ENCODE results near the gene PRKCB. TPM values are rescaled to one million over a fixed set of nuclear protein-coding genes. Genes with fewer than 3 reads are reported as not detected.

PRKCB gene
- total and polyA plus RNA-seq, 2 of the 8 experiments (the other 6 are each of a cell fraction or from before 2014, with no cell fraction given) = 7.1 to 12.1 TPM

DNA sequence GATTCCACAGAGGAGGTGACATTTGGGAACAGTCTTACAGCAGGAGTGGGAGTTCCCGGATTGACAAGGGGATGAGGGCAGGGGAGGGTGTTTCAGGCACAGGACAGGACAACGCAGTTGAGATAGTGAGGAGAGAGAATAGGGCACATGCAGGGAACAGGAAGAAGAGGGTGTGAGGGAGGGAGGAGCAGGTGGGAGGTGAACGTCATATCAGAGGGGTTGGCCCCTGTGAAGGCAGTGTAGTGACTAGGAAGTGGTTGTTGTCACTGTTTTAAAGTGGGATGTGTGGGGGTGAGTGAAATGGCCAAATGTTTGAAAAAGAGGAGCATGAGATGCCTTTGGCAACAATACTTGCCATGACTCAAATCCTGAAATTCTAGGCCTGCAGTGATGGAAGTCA, 12.2 kb downstream of the PRKCB start:
- Histone ChIP-seq H2BK20ac (ENCODE audit: low read length) (no peak overlapping the region), H4K5ac (ENCODE audit: insufficient read length, low read depth, low read length) (no peak overlapping the region), H2AFZ (ENCODE audit: low read length) (no peak overlapping the region), H3K56ac (replicated peaks; ENCODE audit: insufficient read length, low read depth, low read length) (no peak overlapping the region), H3K79me1 (ENCODE audit: low read depth, low read length) (no peaks in the 10 kb centered on the region), H2AK5ac (ENCODE audit: low read depth, low read length) (no peak overlapping the region), H3K79me2 (ENCODE audit: control insufficient read depth in 1 of 2, insufficient read depth in 2 of 2, low read length in 2 of 2) (no peaks in the 10 kb centered on the region), H3K18ac (ENCODE audit: extremely low read depth, low read length) (no peak overlapping the region), H3K27me3 (replicated peaks in 1 of 4; ENCODE audit: control insufficient read depth in 3 of 4, extremely low read depth in 1 of 4, insufficient read depth in 3 of 4, low read length in 3 of 4) (no peaks in the 10 kb centered on the region), H3K36me3 (ENCODE audit: control insufficient read depth in 2 of 4, insufficient read depth in 4 of 4, low read length in 3 of 4) (no peaks in the 10 kb centered on the region), H3K4me1 (replicated peaks in 1 of 4; ENCODE audit: control insufficient read depth in 3 of 4, insufficient read depth in 4 of 4, low read length in 3 of 4) (no peaks in the 10 kb centered on the region), H3K9me3 (ENCODE audit: insufficient read depth in 2 of 2, low read depth in 1 of 2, low read length in 1 of 2) (no peaks in the 10 kb centered on the region), H3K4ac (replicated peaks; ENCODE audit: insufficient read length, low read depth, low read length) (no peak overlapping the region), H2BK120ac (replicated peaks; ENCODE audit: low read depth, low read length) (no peak overlapping the region), H4K91ac (replicated peaks; ENCODE audit: insufficient read length, low read length) (no peak overlapping the region), H3K23me2 (ENCODE audit: low read depth, low read length) (peaks cover 2% of the 10 kb centered on the region; the same call in 1 of the 2 replicates), H3K9ac (replicated peaks in 1 of 4; ENCODE audit: extremely low read depth in 1 of 4, low read depth in 3 of 4, low read length in 3 of 4) (no peak overlapping the region), H4K20me1 (replicated peaks in 1 of 2; ENCODE audit: control insufficient read depth in 1 of 2, insufficient read depth in 2 of 2, low read length in 2 of 2) (no peaks in the 10 kb centered on the region), H3K4me3 (ENCODE audit: extremely low read depth in 1 of 4, insufficient read depth in 2 of 4, low read depth in 3 of 4, low read length in 4 of 4) (no peak overlapping the region), H2BK12ac (ENCODE audit: low read depth, low read length) (no peak overlapping the region), H3K14ac (ENCODE audit: insufficient read length) (no peak overlapping the region), H3K27ac (ENCODE audit: low read depth, low read length) (no peak overlapping the region), H4K8ac (ENCODE audit: extremely low read depth, insufficient read depth, low read length) (no peak overlapping the region), H2BK15ac (ENCODE audit: low read length) (no peak overlapping the region), H3K4me2 (ENCODE audit: insufficient read depth in 1 of 2, low read depth in 2 of 2, low read length in 2 of 2) (no peak overlapping the region), H3K23ac (ENCODE audit: insufficient read length) (no peak overlapping the region), H2BK5ac (ENCODE audit: low read depth, low read length) (no peak overlapping the region)
- FAIRE-seq (no peak), DNase-seq (ENCODE audit: low read depth in 1 of 2, low spot score in 2 of 2) (no peak)
- TF ChIP-seq ZNF274 (IDR thresholded peaks at IDR 0.05; ENCODE audit: borderline replicate concordance, extremely low read depth, low read length) (no peak), TEAD4 (IDR thresholded peaks at IDR 0.05; ENCODE audit: low read depth, low read length) (no peak), SIN3A (conservative IDR thresholded peaks at IDR 0.05 in 1 of 2, IDR thresholded peaks at IDR 0.05 in 1 of 2; ENCODE audit: low read depth in 1 of 2, low read length in 2 of 2) (no peak), SIRT6 (IDR thresholded peaks at IDR 0.05; ENCODE audit: low read length) (no peak), ASH2L (IDR thresholded peaks at IDR 0.05; ENCODE audit: low read length) (no peak), SRF (IDR thresholded peaks at IDR 0.05; ENCODE audit: low read depth, low read length) (no peak), TCF12 (IDR thresholded peaks at IDR 0.05; ENCODE audit: low read depth, low read length) (no peak), HDAC2 (IDR thresholded peaks at IDR 0.05; ENCODE audit: borderline replicate concordance in 1 of 2, low read depth in 2 of 2, low read length in 2 of 2) (no peak), SAP30 (IDR thresholded peaks at IDR 0.05; ENCODE audit: insufficient read depth, insufficient replicate concordance, low read length) (no peak)
- TF ChIP-seq, protein P1, sequence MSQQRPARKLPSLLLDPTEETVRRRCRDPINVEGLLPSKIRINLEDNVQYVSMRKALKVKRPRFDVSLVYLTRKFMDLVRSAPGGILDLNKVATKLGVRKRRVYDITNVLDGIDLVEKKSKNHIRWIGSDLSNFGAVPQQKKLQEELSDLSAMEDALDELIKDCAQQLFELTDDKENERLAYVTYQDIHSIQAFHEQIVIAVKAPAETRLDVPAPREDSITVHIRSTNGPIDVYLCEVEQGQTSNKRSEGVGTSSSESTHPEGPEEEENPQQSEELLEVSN (IDR thresholded peaks at IDR 0.05) = no peak
- ChIA-PET CTCF (ENCODE audit: partially characterized antibody) (no interaction called here), POLR2A (ENCODE audit: partially characterized antibody) (no interaction called here)
- WGBS, 2 experiments (ENCODE audit: extremely low coverage in 1 of 2, insufficient coverage in 1 of 2, insufficient read length in 1 of 2, insufficient replicate concordance in 2 of 2, low coverage in 1 of 2, low lambda C conversion rate in 2 of 2, missing lambda C conversion rate in 1 of 2) = 72% methylated on average over 3 of the region's 3 CpGs; no CpG with 5 or more reads in 1 of the 2 experiments
